Stimulated activated CD4-positive, alpha-beta T cell treated with anti-CD3 and anti-CD28 coated beads, TNF-alpha, amount 100 ng/mL, for 48 hours (primary cell): ENCODE measurements around the gene LRRK1.

ENCODE experiments used
- DNase-seq, 3 donors: peaks; one replicate each; pipeline ENCODE4 v3.0.0-alpha.2; 2020; ENCODE audit warnings: low read depth in 3 of 3

Gene LRRK1

DNA sequence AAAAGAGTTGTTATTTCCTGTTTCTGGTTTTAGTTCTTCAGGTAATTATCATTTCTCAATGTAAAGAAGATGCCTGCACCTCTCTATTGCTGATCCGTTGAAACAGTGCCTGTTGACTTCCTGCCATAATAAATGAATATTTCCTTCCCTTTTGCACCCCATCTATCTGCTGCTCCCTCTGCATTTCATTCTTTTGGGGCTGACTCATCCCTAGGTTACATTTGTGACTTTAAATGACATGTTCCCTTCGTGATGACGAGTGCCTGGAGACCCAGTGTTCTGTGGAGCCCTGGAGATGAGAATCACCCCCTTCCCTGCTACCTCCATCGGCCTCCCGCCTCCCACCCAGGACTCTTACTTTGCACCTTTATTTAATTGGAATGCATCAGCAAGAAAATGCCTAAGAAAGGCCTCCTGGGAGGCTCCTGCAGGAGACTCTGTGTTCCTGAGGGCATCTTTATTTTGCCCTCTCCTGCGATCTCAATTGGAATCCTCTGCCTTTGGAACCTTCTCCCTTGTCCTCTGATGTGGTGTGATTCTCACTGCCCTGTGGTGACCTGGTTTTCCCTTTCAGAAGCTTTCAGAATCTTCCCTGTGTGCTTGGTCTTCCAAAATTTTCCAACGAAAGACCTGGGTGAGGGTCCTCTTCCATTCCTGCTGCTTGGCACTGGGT, 13.7 kb downstream of the LRRK1 start:
- DNase-seq = no peak

DNA sequence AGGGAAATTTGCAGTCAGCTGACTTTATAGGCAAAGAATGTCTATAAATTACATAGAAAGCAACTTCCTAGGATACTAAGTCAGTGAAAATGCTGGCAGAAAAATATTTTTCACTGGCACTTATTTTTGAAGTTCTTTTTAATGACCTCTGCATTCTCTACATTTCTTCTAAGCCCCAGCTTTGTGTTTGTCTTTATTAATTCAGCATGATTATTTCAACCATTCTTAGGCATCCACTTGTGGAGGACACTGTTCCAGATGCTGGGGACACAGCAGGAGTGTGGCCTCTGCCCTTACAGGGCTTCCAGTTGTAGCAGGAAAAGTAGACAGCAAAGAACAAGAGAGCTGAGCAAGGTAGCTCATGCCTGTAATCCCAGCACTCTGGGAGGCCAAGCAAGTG, 15.0 kb downstream of the LRRK1 start:
- DNase-seq = no peak

DNA sequence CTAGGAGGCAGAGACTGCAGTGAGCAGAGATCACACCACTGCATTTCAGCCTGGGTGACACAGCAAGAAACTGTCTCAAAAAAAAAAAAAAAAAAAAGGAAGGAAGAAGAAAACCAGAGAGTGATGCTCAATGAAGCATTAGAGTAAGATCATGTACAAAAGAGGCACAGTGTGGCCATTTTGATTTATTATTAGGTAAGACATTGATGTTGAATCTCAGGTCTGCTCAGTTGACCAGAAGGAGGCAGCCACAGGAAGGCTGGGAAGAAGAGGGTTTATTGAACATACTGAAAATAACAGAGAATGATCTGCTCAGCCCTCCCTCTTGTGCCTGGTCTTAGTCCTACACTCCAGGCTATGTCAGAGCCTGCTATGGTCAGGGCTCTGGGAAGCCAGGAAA, 15.6 kb downstream of the LRRK1 start:
- DNase-seq = no peak

DNA sequence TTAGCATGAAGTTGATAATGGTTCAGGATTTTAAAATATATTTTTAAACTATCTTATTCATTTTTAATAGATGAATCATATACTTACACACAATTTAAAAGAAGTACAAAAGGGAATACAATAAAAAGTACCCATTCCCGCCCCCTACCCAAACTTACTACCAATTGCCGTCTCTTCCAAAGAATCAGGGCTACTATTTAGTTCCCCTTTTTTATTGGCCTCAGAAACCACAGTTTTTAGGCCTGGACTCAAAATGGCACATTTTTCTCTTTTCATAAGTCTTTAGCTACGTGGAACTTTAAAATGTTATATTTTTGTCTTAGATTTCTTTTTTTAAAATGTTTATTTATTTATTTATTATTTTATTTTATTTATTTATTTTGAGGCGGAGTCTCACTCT, 18.0 kb downstream of the LRRK1 start:
- no peak for DNase-seq

DNA sequence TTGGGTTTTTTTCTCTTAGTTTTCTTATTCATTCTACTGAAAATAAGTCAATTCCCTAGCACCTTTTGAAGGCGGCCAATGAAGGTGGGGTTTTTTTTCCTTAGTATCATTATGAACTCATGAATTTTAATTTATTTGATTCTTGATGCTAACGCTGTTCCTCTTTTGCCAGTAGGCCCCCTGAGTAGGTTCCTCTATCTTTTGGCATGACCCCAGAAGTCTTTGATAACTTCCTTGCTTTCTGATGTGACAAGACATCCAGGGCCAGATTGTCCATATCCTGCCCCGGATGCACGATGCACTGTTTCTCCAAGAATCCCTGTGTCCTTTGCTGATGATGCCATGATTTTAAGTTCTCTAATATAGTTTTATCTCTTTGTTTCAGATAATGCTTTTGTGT, 20.6 kb downstream of the LRRK1 start:
- no peak for DNase-seq

DNA sequence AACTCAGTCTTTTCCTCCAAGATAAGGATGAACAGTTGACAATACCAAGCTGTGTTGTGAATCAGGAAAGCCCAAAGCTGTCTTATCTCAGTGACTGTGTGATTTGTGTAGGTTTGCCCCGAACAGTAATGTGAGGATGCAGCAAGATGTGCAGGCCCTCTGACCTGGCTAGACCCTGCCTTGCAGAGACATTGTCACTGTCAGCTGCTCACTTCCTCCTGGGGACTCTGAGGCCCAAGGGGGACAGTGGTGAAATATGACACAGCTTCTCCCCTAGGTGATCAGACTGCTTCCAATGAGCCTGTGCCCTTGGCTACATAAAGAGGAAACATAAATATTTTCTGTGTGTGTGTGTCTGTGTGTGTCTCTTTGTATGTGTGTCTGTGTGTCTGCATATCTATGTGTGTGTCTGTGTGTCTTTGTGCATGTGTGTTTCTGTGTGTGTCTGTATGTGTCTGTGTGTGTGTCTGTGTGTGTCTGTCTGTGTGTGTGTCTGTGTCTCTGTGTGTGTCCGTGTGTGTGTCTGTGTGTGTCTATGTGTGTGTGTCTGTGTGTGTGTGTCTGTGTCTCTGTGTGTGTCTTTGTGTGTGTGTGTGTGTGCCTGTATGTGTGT, 21.7 kb downstream of the LRRK1 start:
- no peak for DNase-seq

DNA sequence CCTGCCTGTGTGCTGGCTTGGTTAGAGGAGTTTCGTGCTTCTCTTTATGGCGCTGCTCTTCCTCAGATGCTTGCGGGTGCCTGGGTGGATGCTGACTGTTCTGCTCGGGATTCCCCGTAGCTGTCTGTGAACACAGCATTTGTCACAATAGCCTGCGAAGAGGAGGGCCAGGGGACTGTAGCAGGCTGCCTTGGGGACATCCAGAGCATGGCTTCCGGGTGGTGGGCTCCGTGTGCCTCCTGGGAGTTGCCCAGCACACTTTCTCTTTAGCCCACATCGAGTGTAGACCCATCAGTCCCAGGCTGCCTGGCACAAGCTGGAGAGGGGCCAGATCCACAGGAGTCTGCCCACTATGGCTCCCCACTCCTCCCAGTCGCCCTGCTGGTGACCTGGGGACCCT, 22.4 kb downstream of the LRRK1 start:
- no peak for DNase-seq

DNA sequence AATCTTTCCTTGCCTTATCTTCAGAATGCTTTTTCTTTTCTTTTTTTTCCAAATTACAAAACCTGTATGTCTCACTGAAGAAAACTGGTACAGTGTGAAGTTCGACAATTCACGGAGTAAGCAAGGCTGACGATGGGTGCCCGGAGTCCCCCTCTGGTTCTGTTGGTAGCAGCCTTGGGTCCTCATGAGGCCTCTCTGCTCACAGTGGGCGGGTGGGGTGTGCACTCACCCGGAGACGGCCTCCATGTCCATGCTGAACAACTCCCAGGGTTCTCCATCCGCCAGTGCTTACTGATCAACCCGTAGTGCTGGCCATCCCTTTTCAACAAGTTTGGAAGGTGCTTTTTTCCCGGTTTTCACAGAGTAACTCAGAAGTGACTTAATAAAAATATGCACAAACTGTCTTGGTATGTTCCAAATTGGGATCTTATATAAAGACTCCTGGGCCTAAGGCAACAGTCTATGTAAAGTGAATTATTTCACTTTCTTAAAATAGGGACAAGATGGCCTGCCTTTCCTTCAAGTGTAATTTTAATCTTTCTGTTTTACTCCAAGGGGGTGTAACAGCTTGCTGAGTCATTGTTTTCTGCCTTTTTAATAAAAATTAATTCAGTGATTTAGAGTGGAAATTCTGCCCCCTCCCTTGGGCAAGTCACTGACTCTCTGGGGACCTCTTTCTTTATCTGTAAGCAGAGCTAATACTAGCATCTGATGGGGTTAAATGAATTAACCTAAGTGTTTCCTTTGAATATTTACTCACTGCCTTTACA, 23.7 kb downstream of the LRRK1 start:
- DNase-seq = no peak

DNA sequence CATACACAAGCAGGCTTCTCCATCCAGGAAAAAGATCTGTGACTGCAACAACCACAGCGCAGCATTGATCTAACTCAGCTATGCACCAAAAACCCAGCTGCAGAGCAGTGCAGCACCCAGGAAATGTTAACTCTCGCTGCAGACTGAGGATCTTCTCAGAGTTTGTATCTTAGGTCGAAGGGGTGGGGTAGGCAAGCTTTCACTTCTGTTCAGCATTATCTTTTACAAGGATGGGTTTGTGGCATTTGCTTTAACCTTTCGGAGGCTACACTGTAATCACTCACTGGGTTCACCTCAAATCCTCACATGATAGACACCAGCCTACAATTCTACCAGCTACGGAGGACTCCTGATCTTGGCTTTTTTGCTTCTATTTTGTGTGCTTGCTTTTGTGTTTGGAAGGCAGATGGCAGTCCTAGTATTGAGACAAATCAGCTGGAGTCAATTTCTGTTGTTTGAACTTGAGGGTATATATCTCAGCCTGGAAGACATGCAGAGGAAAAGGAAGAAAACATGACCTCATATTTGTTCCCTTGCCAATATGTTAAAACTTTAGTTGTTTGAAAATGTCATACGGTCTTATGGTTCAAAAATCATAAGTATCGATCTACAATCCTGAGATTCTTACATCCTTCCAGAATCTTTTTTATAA, 25.2 kb downstream of the LRRK1 start:
- no peak for DNase-seq

DNA sequence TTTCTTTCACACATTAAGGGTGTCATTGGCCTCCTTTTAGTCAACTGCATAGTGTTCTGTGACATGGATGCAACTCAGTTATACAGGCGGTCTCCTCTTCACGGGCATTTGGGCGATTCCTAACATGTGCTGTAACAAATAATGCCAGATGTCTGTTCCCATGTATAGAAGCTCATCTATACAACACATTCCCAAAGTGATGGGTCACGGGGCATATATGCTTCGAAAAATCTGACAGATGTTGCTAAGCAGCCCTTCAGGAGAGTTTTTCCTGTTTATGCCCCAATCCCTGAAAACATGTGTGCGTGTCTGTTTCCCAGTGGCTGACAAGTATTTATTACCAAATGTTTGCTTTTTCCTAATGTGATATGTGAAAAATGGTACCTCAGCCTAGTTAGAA, 25.8 kb downstream of the LRRK1 start:
- no peak for DNase-seq

DNA sequence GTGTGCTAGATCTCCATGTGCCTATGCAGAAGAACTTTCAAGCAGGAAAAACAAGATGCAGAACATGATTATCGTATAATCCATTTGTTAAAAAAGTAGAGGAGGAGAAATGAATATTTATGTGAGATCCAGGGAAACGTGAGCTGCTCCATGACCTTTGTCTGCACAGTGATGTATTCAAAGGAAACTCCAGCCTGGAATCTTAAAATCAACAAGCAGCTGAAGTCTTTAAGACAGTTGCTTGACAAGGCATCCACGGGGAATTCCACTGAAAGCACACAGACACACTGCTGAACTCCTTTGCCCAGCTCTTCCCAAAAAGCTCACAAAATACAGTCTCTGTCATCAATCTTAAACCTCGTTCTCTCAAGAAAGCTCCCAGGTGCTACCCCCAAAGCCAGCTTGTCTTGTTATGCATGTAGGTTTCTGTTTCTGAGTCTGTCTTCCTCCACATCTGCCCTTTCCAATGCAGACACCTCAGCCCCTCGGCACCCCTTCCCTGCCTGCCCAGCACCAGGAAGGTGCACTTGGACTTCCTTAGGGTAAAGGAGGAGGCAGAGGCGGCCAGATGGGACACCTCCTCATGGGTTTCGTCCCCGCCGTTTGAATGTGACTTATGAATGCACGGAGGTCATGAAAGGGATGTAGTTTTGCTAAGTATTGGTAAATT, 28.7 kb downstream of the LRRK1 start:
- no peak for DNase-seq

DNA sequence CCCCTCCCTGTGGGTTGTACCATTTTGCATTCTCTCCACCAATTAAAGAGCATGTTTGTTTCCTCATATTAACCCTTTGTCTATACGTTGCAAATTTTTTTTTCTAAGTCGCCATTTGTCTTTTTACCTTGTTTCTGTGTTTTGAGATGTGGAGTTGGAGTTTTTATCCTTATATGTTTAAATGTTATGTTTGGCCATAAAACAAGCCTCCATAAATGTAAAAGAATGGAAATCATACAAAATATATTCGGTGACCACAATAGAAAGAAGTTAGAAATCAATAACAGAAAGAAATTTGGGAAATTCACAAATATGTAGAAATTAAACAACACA, 29.2 kb downstream of the LRRK1 start:
- DNase-seq = no peak

DNA sequence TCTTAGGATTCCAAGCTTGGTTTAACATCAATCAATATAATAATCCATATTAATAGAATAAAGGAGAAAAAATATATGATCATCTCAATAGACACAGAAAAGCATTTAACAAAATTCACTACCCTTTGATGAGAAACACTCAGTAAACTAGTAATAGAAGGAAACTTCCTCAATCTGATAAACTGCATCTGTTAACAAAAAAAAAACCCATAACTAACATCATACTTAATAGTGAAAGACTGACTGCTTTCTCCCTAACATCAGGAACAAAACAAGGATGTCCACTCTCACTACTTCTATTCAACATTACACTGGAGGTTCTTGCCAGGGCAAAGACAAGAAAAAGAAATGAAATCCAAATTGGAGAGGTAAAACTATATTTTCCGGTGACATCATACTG, 30.5 kb downstream of the LRRK1 start:
- DNase-seq = no peak

DNA sequence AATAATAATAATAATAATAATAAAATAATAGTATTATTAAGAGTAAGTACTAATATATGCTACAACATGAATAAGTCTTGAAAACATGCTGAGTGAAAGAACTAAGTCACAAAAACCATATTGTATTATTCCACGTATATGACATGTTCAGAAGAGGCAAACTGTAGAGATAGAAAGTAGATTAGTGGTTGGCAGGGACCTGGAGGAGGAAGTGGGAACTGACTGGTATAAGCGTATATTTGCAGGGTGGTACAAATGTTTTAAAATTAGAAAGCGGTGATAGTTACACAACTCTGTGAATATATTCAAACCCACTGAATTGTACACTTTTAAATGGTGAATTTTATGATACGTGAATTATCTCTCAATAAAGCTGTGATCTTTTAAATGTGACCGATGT, 32.8 kb downstream of the LRRK1 start:
- DNase-seq = no peak

DNA sequence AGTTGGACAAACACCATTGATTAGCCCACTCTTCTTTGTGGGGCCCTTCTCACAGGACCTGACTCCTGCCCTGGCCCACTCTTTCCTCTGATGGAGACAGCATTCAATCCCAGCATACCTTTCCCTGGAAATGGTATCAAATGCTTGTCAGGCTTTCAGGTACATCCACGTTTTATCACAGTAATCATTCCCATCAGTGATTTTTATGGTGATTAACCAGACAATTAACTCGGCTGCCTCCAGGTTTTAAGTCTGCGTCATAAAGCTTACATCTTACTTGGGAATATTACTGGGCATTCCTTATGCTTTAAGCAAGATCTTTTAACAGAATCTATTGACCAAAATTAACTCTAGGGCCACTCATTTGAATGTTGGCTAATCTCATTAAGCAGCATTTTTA, 33.4 kb downstream of the LRRK1 start:
- DNase-seq = no peak

DNA sequence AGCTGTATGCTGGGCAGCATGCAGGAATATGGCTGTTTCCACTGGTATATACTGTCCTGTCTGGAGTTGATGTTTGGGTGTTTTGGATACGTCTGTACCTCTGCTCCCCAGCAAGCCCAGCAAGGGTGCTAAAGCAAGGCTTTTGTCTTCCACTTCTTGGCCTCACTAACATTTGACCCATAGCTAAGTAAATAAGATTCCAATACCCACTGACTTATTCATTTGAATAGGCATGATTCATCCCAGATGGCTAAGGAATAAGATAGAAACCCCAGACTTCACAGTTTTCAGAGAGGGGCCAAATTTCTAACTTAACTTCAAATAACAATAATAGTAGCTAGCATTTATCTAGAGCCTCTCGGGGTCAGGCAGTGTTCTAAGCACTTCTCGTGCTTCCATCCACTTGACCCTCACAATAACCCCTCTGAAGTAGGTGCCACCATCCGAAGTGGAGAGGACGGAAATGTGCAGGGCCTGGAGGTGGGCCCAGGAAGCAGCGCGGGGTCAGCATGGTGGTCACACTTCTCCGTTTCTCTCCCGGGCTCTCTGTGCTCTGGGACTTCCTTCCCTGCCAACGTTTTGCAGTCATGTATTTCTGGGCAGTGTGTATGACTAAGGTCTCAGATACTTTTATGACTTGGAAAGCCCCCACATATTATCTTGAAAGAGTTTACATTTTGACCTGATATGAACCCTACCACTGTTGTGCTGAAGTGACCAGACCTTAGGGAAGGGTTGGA, 39.3 kb downstream of the LRRK1 start:
- no peak for DNase-seq

DNA sequence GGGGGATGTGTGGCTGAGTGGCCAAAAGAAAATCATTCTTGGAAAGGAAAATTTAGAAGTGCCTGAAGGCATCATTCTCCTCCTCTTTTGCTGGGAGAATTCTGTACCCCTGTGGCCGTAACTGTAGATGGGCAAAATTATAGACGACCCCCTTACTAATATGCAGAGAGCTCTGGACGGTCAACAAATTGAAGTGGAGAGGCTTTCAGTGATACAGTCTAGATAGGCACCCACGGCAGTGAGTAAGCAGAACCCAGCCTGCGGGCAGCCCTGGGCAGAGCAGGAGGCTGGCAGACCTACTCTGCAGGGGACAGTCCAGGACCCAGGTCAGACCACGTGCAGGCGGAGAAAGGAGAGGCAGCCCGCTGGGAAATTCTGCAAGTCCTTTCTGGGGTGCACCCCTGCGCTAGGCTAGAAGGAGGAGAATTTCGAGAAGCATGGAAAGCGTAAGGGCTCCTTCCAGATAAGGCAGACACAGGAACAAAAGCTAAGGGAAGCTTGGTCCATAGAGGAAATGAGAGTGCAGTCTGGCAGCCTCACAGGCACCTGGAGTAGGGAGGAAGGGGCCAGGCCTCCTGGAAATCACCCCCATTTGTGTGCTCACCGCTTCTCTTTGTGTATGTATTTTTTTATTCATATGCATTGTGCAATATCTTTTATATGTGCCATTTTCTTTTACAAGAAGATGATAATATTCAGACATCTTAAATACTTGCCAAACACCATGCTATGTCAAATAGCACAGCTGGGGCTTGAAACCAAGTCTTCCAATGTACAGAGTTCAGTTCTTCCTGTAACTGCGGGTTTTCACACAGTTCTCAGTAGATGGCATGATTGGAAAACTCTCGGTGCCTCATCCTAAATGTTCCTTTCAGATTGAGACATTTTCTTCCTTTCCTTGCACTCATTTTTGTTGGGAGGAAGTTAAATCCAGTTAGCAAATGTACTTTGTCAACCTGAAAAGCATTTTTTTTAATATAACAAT, 40.2 kb downstream of the LRRK1 start:
- no peak for DNase-seq

DNA sequence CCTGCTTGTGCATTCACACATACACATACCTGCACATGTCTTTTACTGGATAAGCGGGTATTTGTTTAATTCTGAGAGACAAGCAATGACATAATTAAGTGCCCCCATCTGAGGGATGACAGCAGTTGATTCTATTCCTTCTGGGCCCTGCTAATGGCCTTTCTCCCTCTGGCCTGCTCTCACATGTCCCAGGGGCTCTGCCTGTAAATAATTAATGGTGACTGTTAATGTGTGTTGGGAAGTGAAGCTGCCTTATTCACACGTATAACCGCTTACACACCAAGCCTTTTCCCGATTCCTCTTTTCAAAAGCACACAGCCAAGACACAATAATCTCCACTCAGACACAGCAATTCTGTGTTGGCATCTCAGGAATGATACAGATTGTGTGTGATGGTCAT, 47.8 kb downstream of the LRRK1 start:
- DNase-seq = no peak

DNA sequence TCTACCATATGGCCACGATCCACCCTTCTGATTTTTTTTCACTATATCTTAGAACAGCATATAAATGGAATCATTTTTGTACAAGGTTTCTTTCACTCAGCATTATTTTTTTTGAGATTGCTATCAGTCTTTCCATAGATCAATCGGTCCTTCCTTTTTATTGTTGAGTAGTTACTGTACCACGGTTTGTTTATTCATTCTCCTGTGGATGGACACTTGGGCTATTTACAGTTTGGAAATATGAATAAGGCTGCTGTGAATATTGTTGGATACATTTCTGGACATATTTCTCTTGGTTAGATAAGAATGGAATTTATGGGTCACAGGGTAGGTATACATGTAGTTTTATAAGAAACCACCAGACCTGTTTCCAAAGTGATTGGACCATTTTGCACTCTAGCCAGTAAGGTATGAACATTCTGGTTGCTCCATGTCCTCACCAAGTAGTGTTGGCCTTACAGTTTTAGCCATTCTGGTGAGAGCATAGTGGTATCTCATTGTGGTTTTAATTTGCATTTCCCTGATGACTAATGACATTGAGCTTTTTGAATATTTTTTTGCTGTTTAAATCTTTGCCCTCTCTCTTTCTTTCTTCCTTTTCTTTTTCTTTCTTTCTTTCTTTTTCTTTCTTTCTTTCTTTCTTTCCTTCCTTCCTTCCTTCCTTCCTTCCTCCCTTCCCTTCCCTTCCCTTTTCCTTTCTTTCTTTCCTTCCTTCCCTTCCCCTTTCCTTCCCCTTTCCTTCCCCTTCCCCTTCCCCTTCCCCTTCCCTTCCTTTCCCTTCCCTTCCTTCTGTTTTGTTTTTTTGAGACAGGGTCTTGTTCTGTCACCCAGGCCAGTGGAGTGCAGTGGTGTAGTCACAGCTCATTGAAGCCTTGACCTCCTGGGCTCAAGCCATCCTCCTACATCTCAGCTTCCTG, 49.2 kb downstream of the LRRK1 start:
- no peak for DNase-seq
